A673 (cell line): ENCODE measurements around the gene COL20A1. TPM values are rescaled to one million over a fixed set of nuclear protein-coding genes. Genes with fewer than 3 reads are reported as not detected.
A peak's percentile ranks its signal among the peaks of the same experiment; 100 is the strongest.

Experiments
- BruUV-seq: library from RNA; stranded (reverse); fragments of 400-500 nt; replicated peaks from 2 replicates; lab custom pipeline; 2021; lab: Mats Ljungman, UMichigan
- CTCF ChIA-PET: fragments of 300-600 bp; sonication (Branson Sonifier 250); formaldehyde crosslinking; loops from one replicate; lab custom pipeline; 2022; ENCODE audit warnings: antibody characterized with exemption; lab: Charles Lee
- POLR2A ChIA-PET: fragments of 300-600 bp; sonication (Branson Sonifier 250); formaldehyde crosslinking; loops from one replicate; lab custom pipeline; 2022; ENCODE audit warnings: antibody characterized with exemption; ENCODE audit not compliant: low non-redundant PET; lab: Charles Lee
- DNase-seq: peaks from one replicate; pipeline ENCODE4 v3.0.0-alpha.2; 2015; ENCODE audit warnings: low spot score
- H3K27ac ChIP-seq: fragments of 200-600 bp; sonication (generic); 2 replicates; pipeline ENCODE4 v1.5.1; 2016; ENCODE audit warnings: mixed run types, low read depth, mild to moderate bottlenecking, mixed read lengths, antibody characterized with exemption, low read length; ENCODE audit not compliant: poor library complexity, severe bottlenecking
- H3K27me3 ChIP-seq: fragments of 200-600 bp; sonication (generic); replicated peaks from 2 replicates; pipeline ENCODE4 v1.6.1; 2017; ENCODE audit warnings: mixed run types, low read depth, mild to moderate bottlenecking, mixed read lengths, antibody characterized with exemption, low read length; ENCODE audit not compliant: insufficient read depth, poor library complexity
- H3K36me3 ChIP-seq: fragments of 200-600 bp; sonication (generic); 2 replicates; pipeline ENCODE4 v1.6.1; 2016; ENCODE audit warnings: mixed run types, mild to moderate bottlenecking, mixed read lengths, antibody characterized with exemption, low read length; ENCODE audit not compliant: insufficient read depth, poor library complexity, severe bottlenecking
- H3K4me1 ChIP-seq: fragments of 200-600 bp; sonication (generic); 2 replicates; pipeline ENCODE4 v1.6.1; 2017; ENCODE audit warnings: mixed run types, mild to moderate bottlenecking, mixed read lengths, antibody characterized with exemption, low read length; ENCODE audit not compliant: insufficient read depth, poor library complexity, severe bottlenecking
- H3K4me3 ChIP-seq: fragments of 200-600 bp; sonication (generic); 2 replicates; pipeline ENCODE4 v1.5.1; 2016; ENCODE audit warnings: low read depth, mixed run types, mild to moderate bottlenecking, mixed read lengths, low read length; ENCODE audit not compliant: poor library complexity, severe bottlenecking
- H3K9me3 ChIP-seq: fragments of 200-600 bp; sonication (generic); 2 replicates; pipeline ENCODE4 v1.6.1; 2016; ENCODE audit warnings: mixed run types, low read depth, mild to moderate bottlenecking, mixed read lengths, antibody characterized with exemption, low read length; ENCODE audit not compliant: poor library complexity, severe bottlenecking
- EZH2 ChIP-seq: fragments of 200-600 bp; sonication (generic); IDR thresholded peaks from 2 replicates; pipeline ENCODE4 v1.6.1; 2017; ENCODE audit warnings: borderline replicate concordance, low read depth, mild to moderate bottlenecking, mixed read lengths, antibody characterized with exemption, low read length; ENCODE audit not compliant: poor library complexity, severe bottlenecking
- intact Hi-C: fragments of 100-400 bp; cut with micrococcal nuclease; formaldehyde crosslinking; loops from one replicate; pipeline ENCODE4 v1.10.0; 2022; ENCODE audit not compliant: unreplicated experiment
- total RNA-seq: library from RNA; stranded (reverse); gene quantifications from 2 replicates; pipeline ENCODE4 v1.2.3, GENCODE V29; 2021
- TF ChIP-seq, protein P1 (sequence below): fragments of 300-800, 200-600 bp; sonication (generic); conservative IDR thresholded peaks from 2 replicates; pipeline ENCODE4 v1.5.1; 2017; ENCODE audit warnings: low read depth, mild to moderate bottlenecking, antibody characterized with exemption, low read length, moderate library complexity, mixed read lengths

COL20A1 gene
- total RNA-seq, 1 experiment from 2014 or later, result not detected

DNA sequence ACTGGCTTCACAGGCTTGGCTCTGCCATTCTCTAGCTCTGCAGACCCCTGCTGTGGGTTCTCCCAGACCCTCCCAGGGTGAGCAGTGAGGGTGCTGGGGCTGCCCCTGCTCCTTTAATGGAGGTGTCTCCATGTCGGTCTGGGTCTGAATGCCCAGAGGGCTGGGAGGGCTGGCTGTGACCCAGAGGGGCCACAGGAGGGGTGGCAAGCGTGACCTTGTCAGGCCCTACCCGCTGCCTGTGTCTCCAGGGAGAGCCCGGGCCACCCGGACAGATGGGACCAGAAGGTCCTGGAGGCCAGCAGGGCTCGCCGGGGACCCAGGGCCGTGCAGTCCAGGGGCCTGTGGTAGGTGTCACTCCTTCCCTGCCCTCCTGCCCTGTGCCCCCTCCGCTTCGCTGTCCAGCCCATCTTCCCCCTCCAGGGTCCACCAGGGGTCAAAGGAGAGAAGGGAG, 32.1 kb downstream of the COL20A1 start:
- Histone ChIP-seq H3K9me3 (no peaks in the 10 kb centered on the region), H3K36me3 (no peaks in the 10 kb centered on the region), H3K27ac (no peak overlapping the region), H3K27me3 (no peaks in the 10 kb centered on the region), H3K4me3 (no peak overlapping the region), H3K4me1 (no peaks in the 10 kb centered on the region)
- ChIA-PET POLR2A (no interaction called here), CTCF (no interaction called here)
- no peak for DNase-seq
- intact Hi-C loops, result no loop called here
- no TSS peak for BruUV-seq
- TF ChIP-seq, protein P1, sequence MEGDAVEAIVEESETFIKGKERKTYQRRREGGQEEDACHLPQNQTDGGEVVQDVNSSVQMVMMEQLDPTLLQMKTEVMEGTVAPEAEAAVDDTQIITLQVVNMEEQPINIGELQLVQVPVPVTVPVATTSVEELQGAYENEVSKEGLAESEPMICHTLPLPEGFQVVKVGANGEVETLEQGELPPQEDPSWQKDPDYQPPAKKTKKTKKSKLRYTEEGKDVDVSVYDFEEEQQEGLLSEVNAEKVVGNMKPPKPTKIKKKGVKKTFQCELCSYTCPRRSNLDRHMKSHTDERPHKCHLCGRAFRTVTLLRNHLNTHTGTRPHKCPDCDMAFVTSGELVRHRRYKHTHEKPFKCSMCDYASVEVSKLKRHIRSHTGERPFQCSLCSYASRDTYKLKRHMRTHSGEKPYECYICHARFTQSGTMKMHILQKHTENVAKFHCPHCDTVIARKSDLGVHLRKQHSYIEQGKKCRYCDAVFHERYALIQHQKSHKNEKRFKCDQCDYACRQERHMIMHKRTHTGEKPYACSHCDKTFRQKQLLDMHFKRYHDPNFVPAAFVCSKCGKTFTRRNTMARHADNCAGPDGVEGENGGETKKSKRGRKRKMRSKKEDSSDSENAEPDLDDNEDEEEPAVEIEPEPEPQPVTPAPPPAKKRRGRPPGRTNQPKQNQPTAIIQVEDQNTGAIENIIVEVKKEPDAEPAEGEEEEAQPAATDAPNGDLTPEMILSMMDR, result no peak
- TF ChIP-seq EZH2, result no peak

DNA sequence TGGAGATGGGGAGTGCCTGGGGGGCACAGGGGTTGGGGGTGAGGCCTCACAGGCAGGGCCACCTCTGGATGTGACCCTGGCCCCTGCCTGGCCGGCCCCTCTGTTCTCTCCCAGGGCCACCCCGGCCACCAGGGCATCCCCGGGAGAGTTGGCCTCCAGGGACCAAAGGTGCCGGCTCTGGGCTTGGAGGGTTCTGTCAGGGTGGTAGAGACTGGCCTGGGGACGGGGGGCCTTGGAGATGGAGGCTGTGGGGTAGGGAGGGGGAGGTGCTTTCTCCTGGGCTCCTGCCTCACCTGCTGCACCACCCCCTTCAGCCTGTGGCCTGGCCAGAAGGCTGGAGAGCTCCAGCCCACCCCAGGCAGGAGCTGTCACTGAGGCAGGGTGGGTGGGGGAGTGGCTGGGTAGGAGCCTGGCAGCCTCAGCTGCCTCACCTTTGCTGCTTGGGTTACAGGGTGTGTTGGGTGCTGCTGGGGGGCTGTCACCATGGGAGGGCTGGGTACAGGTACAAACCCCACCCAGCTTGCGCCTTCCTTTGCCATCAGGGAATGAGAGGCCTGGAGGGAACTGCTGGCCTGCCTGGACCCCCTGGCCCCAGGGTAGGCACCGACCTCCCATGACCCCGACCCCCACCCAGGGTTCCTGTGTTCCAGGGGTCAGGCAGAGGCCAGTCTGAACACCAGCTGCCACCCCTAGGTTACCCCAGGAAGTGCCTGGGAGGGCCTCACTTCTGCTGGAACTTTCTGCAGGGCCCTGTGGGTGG, 32.7 kb downstream of the COL20A1 start:
- TF ChIP-seq, protein P1, result no peak
- TF ChIP-seq EZH2, result no peak
- Histone ChIP-seq H3K4me1 (no peaks in the 10 kb centered on the region), H3K27me3 (no peaks in the 10 kb centered on the region), H3K27ac (peak overlapping the region; percentile 66), H3K4me3 (no peak overlapping the region), H3K9me3 (no peaks in the 10 kb centered on the region), H3K36me3 (no peaks in the 10 kb centered on the region)
- intact Hi-C loops, result no loop called here
- CTCF ChIA-PET, result no interaction called here
- BruUV-seq, result no TSS peak
- POLR2A ChIA-PET, result no interaction called here
- DNase-seq, result no peak

DNA sequence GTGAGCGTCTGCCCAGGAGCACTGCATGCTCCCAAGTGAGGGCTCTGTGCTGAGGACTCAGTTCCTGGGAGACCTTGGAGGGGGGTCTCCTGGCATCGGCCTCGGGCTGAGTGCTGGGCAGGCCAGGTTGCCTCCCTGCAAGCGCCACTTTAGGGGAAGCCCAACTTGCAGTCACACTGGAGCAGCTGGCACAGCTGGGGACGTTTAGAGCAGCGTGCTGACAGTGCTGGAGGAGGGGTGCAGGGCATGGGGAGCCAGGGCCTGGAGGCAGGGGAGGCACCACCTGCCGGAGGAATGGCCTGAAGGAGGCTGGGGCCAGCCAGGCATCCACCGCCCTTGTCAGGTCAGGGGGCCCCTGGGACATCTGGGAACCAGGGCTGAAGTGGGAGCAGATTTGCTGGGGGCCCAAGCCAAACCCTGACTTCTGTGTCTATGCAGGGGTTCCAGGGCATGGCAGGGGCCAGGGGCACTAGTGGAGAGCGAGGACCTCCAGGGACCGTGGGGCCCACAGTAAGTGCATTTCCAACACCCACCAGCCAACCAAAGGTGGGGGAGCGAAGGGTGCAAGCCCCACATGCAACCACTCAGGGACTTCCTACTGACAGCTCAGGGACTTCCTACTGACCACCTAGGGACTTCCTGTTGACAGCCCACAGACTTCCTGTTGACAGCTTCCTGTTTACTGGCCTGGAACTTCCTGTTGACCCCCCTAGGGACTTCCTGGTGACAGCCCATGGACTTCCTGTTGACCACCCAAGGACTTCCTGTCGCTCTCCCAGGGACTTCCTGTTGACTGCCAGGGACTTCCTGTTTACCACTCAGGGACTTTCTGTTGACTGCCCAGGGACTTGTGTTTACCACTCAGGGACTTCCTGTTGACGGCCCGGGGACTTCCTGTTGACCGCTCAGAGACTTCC, 33.6 kb downstream of the COL20A1 start:
- TF ChIP-seq, protein P1, result no peak
- no peak for TF ChIP-seq EZH2
- no TSS peak for BruUV-seq
- Histone ChIP-seq H3K27me3 (no peaks in the 10 kb centered on the region), H3K27ac (peak overlapping the region; percentile 66), H3K4me3 (no peak overlapping the region), H3K9me3 (no peaks in the 10 kb centered on the region), H3K36me3 (no peaks in the 10 kb centered on the region), H3K4me1 (no peaks in the 10 kb centered on the region)
- intact Hi-C loops, result no loop called here
- CTCF ChIA-PET, result no interaction called here
- peak; percentile 71 for DNase-seq
- POLR2A ChIA-PET, result interaction anchor here (0.7 kb wide), 1 partner anchor 840 kb away, joined by 6 read pairs; no protein-coding TSS in a partner anchor
